Measurements from ENCODE around the gene NDFIP2.

DNA sequence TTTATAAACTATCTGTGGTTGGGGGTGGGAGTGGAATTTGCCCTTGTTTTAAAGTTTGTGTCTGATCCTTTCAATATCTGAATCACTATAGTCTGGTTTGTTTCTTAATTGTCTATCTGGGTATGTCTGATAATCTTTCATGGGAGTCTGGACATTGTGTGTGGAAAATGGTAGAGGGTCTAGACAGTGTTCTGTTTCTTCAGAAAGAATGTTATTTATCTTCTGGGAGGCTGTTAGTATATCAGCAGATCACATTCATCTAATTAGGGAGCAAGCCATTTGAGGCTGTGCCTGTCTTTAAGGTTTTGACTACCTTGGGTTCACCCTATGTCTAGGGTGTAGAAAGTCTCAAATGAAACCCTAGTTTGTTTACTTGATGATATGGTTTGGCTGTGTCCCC is 110.5 kb downstream of the NDFIP2 start:
- TF ChIP-seq, protein P1, sequence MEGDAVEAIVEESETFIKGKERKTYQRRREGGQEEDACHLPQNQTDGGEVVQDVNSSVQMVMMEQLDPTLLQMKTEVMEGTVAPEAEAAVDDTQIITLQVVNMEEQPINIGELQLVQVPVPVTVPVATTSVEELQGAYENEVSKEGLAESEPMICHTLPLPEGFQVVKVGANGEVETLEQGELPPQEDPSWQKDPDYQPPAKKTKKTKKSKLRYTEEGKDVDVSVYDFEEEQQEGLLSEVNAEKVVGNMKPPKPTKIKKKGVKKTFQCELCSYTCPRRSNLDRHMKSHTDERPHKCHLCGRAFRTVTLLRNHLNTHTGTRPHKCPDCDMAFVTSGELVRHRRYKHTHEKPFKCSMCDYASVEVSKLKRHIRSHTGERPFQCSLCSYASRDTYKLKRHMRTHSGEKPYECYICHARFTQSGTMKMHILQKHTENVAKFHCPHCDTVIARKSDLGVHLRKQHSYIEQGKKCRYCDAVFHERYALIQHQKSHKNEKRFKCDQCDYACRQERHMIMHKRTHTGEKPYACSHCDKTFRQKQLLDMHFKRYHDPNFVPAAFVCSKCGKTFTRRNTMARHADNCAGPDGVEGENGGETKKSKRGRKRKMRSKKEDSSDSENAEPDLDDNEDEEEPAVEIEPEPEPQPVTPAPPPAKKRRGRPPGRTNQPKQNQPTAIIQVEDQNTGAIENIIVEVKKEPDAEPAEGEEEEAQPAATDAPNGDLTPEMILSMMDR (conservative IDR thresholded peaks at IDR 0.05 in 1 of 2, IDR thresholded peaks at IDR 0.05 in 1 of 2; ENCODE audit: extremely low read depth in 1 of 2, insufficient read depth in 1 of 2, low read depth in 1 of 2, low read length in 2 of 2) = no peak
- no peak for TF ChIP-seq EZH2 (IDR thresholded peaks at IDR 0.05; ENCODE audit: borderline replicate concordance, low read length)
